Measurements from ENCODE around the gene TMEM72. TPM values are rescaled to one million over a fixed set of nuclear protein-coding genes. Genes with fewer than 3 reads are reported as not detected.

Gene TMEM72
- total RNA-seq, 2 donors from 2014 or later = not detected

DNA sequence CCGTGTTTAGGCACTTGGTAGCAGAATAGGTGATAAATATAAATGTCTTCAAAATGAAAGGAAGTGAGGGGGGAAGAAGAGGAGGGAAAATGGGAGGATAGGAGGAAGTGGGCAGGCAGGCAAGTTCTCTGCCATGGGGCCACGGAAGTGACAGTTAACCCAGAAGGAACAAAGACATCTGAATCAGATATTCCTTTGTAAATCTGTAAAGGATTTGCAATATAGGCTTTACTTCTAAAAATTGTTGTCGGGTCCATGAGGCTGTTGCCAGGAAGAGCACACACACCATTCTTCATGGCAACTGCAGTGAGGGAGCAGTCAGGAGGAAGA lies 24.8 kb downstream of the TMEM72 start:
- H3K27ac Mint-ChIP-seq = no peak overlapping the region
- DNase-seq (ENCODE audit: low spot score in 2 of 2) (no peak), ATAC-seq (no peak)
- no peaks in the 10 kb centered on the region for H3K36me3 Mint-ChIP-seq
- no peaks in the 10 kb centered on the region for H3K9me3 Mint-ChIP-seq

GRCh38 chr10:44936314-44936975 lies 25.3 kb downstream of the TMEM72 start:
- no peak for ATAC-seq
- no peaks in the 10 kb centered on the region for H3K9me3 Mint-ChIP-seq

GRCh38 chr10:44937196-44938005 lies 26.3 kb downstream of the TMEM72 start:
- ATAC-seq (no peak), DNase-seq (ENCODE audit: low spot score in 2 of 2) (no peak)
- Mint-ChIP-seq H3K27ac (no peak overlapping the region), H3K36me3 (no peaks in the 10 kb centered on the region), H3K9me3 (no peaks in the 10 kb centered on the region)

More at GRCh38 chr10:44936314-44936975, 25.3 kb downstream of the TMEM72 start:
- no peaks in the 10 kb centered on the region for H3K36me3 Mint-ChIP-seq
- H3K27ac Mint-ChIP-seq = peak overlapping the region in 1 of 2 donors; percentile 65
- no peak for DNase-seq (ENCODE audit: low spot score in 2 of 2)

- Mint-ChIP-seq H3K36me3 (peaks cover 0 to 7% of the 10 kb centered on the region in 2 donors), H3K9me3 (no peaks in the 10 kb centered on the region), H3K27ac (no peak overlapping the region)
- DNase-seq (ENCODE audit: low spot score in 2 of 2) (no peak), ATAC-seq (no peak)
Measured at GRCh38 chr10:44938956-44939355, 27.8 kb downstream of the TMEM72 start.

DNA sequence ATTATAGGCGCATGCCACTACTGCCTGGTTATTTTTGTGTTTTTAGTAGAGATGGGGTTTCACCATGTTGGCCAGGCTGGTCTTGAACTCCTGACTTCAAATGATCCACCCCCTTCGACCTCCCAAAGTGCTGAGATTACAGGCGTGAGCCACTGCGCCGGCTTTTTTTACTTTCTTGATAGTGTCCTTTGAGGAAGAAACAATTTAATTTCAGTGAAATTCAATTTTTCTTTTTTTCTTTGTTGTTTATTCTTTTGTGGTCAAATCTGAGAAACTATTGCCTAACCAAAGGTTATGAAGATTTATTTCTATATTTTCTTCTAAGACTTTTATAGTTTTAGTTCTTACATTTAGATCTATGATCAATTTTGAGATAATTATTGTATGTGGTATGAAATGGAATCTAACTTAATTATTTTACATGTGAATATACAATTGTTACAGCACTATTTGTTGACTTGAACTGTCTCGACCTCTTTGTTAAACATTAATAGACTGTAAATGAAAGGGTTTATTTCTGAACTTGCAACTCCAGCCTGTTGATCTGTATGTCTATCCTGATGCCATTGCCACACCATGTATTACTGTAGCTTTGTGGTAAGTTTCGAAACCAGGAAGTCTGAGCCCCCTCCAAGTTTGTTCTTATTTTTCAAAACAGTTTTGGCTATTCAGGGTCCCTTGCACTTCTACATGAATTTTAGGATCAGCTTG lies 28.7 kb downstream of the TMEM72 start:
- Mint-ChIP-seq H3K9me3 (peaks cover 8% of the 10 kb centered on the region in 2 donors), H3K36me3 (peaks cover 7% of the 10 kb centered on the region in 2 donors), H3K27ac (no peak overlapping the region)
- DNase-seq (ENCODE audit: low spot score in 2 of 2) (no peak), ATAC-seq (no peak)

GRCh38 chr10:44944354-44944753 lies 33.2 kb downstream of the TMEM72 start:
- Mint-ChIP-seq H3K27ac (no peak overlapping the region), H3K36me3 (peaks cover 7 to 13% of the 10 kb centered on the region in 2 donors), H3K9me3 (peaks cover 12 to 20% of the 10 kb centered on the region in 2 donors)
- ATAC-seq (no peak), DNase-seq (ENCODE audit: low spot score in 2 of 2) (no peak)

DNA sequence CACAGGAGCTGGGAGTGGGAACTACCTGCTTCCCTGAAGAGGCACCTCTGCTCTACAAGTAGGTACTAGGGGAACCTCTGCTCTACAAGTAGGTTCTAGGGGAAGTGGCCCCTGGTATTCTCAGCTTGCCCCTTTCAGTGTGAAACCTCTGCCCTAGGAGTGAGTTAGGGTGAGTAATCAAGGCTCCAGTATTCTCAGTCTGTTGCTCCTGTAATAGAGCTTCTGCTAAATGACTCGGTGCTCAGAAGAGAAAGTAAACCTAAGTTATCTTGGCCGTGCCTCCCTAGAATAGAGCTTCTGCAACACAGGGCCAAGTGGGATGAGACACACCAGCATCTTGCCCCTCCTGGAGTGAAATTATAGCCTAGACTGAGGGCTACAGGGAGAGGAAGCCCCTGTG lies 35.1 kb downstream of the TMEM72 start:
- no peak overlapping the region for H3K27ac Mint-ChIP-seq
- peak in 1 of 2 donors; percentile 75 for ATAC-seq

DNA sequence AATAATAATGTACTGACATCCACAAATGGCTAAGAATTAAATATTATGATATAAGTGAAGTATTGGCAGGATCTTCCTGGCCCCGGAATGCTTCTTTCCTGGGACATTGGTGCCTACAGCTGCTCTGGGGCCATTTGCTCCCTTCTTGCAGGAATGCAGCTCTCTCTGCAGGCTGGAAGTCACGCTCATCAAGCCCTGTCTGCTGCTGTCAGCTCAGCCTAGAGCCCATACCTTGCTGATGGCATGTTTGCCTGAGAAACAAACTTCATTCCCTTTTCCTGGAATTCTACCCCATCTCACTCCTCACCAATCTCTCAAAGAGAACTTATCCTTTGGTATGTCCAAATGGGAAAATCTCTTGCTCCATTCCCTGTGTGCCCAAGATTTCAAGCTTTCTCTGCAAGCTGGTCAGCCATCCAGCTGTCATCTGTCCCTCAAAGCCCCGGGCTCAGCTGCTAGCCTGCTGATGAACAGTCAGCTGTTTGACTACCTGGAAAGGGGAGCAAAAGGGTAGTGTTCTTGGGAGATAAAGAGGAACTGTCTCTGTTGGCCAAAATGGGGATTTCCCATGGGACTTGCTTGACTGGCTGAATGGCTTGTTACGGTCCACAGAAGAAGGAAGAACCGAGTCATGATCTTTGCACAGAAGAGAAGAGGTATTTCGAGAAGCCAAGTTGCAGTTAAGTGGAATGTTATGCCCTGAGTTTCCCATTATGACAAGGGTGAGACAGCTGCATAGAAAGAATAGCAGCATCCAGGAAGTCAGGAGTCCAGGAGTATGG lies 36.4 kb downstream of the TMEM72 start:
- H3K36me3 Mint-ChIP-seq = peaks cover 7 to 11% of the 10 kb centered on the region in 2 donors
- ATAC-seq (no peak), DNase-seq (ENCODE audit: low spot score in 2 of 2) (no peak)
- peaks cover 12 to 20% of the 10 kb centered on the region in 2 donors for H3K9me3 Mint-ChIP-seq
- no peak overlapping the region for H3K27ac Mint-ChIP-seq

More for the DNA sequence above, 35.1 kb downstream of the TMEM72 start:
- H3K36me3 Mint-ChIP-seq = peaks cover 7 to 13% of the 10 kb centered on the region in 2 donors
- no peak for DNase-seq (ENCODE audit: low spot score in 2 of 2)
- peaks cover 12 to 20% of the 10 kb centered on the region in 2 donors for H3K9me3 Mint-ChIP-seq

GRCh38 chr10:44948642-44949041 lies 37.5 kb downstream of the TMEM72 start:
- H3K9me3 Mint-ChIP-seq = peaks cover 12 to 20% of the 10 kb centered on the region in 2 donors
- DNase-seq (ENCODE audit: low spot score in 2 of 2) (no peak), ATAC-seq (no peak)
- H3K36me3 Mint-ChIP-seq = peaks cover 6 to 7% of the 10 kb centered on the region in 2 donors
- no peak overlapping the region for H3K27ac Mint-ChIP-seq

GRCh38 chr10:44949127-44949802 lies 38.1 kb downstream of the TMEM72 start:
- ATAC-seq = no peak
- Mint-ChIP-seq H3K9me3 (peaks cover 9 to 17% of the 10 kb centered on the region in 2 donors), H3K27ac (peak overlapping the region in 1 of 2 donors; percentile 31), H3K36me3 (peaks cover 5 to 6% of the 10 kb centered on the region in 2 donors)
- DNase-seq (ENCODE audit: low spot score in 2 of 2) = no peak

DNA sequence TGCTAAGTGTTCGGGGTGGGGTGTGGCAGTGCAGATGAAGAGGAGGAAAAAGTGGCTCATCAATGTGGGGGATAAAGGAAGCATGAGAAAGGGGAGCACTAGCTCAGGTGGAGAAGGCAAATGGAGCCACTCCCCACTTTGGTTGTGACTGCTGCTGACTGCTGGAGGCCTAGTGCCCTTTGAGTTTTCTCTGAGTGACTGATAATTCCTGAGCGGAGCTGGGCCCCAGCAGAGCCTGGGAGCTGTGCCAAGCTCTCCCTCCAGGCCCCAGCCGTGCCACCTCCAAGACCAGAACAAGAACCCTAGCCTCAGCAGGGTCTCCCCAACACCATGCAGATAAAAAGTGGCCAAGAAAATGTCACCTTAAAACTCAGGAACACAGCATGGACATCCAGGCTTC lies 38.8 kb downstream of the TMEM72 start:
- no peak for ATAC-seq
- no peak for DNase-seq (ENCODE audit: low spot score in 2 of 2)
- peaks cover 3 to 10% of the 10 kb centered on the region in 2 donors for H3K9me3 Mint-ChIP-seq
- peaks cover 0 to 5% of the 10 kb centered on the region in 2 donors for H3K36me3 Mint-ChIP-seq
- H3K27ac Mint-ChIP-seq = no peak overlapping the region

GRCh38 chr10:44950326-44951225 lies 39.4 kb downstream of the TMEM72 start:
- Mint-ChIP-seq H3K36me3 (no peaks in the 10 kb centered on the region), H3K9me3 (peaks cover 0 to 6% of the 10 kb centered on the region in 2 donors), H3K27ac (no peak overlapping the region)
- DNase-seq (ENCODE audit: low spot score in 2 of 2) = no peak
- no peak for ATAC-seq

- Mint-ChIP-seq H3K9me3 (no peaks in the 10 kb centered on the region), H3K27ac (no peak overlapping the region), H3K36me3 (peaks cover 0 to 6% of the 10 kb centered on the region in 2 donors)
- ATAC-seq (no peak), DNase-seq (ENCODE audit: low spot score in 2 of 2) (no peak)
Measured at GRCh38 chr10:44951576-44952226, 40.6 kb downstream of the TMEM72 start.

- H3K27ac Mint-ChIP-seq = no peak overlapping the region
- H3K36me3 Mint-ChIP-seq = peaks cover 0 to 6% of the 10 kb centered on the region in 2 donors
- no peaks in the 10 kb centered on the region for H3K9me3 Mint-ChIP-seq
- no peak for DNase-seq (ENCODE audit: low spot score in 2 of 2)
- no peak for ATAC-seq
Measured at GRCh38 chr10:44952779-44953231, 41.7 kb downstream of the TMEM72 start.

Measured in activated naive CD4-positive, alpha-beta T cell treated with anti-CD3 and anti-CD28 coated beads, Interleukin-2, amount 50 U/mL, for 72 hours (primary cell).